ENCODE data around the gene TTYH3.

- TF ChIP-seq TARDBP (IDR thresholded peaks at IDR 0.05) (no peak), FOXA1 (IDR thresholded peaks at IDR 0.05) (no peak), L3MBTL2 (conservative IDR thresholded peaks at IDR 0.05) (no peak), BHLHE40 (IDR thresholded peaks at IDR 0.05; ENCODE audit: borderline replicate concordance) (no peak), ZNF384 (IDR thresholded peaks at IDR 0.05) (no peak), SUZ12 (IDR thresholded peaks at IDR 0.05) (no peak), PKNOX1 (IDR thresholded peaks at IDR 0.05) (no peak), FOXM1 (IDR thresholded peaks at IDR 0.05; ENCODE audit: borderline replicate concordance) (no peak), CTBP1 (IDR thresholded peaks at IDR 0.05; ENCODE audit: borderline replicate concordance) (no peak), ARNT (IDR thresholded peaks at IDR 0.05) (no peak)
Observed at GRCh38 chr7:2635810-2636701, 4.3 kb downstream of the TTYH3 start.

Data from HEK293T (cell line).